ENCODE results near the gene NEK11.

Gene NEK11

GRCh38 chr3:131216801-131217200, 190.1 kb downstream of the NEK11 start:
- peaks cover 5% of the 10 kb centered on the region for H3K36me3 Mint-ChIP-seq (ENCODE audit: low read depth)
- no peak overlapping the region for H3K27ac Mint-ChIP-seq
- H3K4me3 Mint-ChIP-seq, result no peak overlapping the region
- no peaks in the 10 kb centered on the region for H3K27me3 Mint-ChIP-seq
- H3K9me3 Mint-ChIP-seq, result peaks cover 3% of the 10 kb centered on the region
- H3K4me1 Mint-ChIP-seq (ENCODE audit: low read depth), result no peaks in the 10 kb centered on the region

GRCh38 chr3:131217296-131217741, 190.6 kb downstream of the NEK11 start:
- no peak overlapping the region for H3K4me3 Mint-ChIP-seq
- H3K4me1 Mint-ChIP-seq (ENCODE audit: low read depth), result no peaks in the 10 kb centered on the region
- no peak overlapping the region for H3K27ac Mint-ChIP-seq

GRCh38 chr3:131218196-131218595, 191.5 kb downstream of the NEK11 start:
- no peak overlapping the region for H3K27ac Mint-ChIP-seq
- no peaks in the 10 kb centered on the region for H3K27me3 Mint-ChIP-seq
- peaks cover 5% of the 10 kb centered on the region for H3K36me3 Mint-ChIP-seq (ENCODE audit: low read depth)
- no peaks in the 10 kb centered on the region for H3K9me3 Mint-ChIP-seq
- no peak overlapping the region for H3K4me3 Mint-ChIP-seq
- H3K4me1 Mint-ChIP-seq (ENCODE audit: low read depth), result no peaks in the 10 kb centered on the region

More at GRCh38 chr3:131217296-131217741, 190.6 kb downstream of the NEK11 start:
- H3K27me3 Mint-ChIP-seq, result no peaks in the 10 kb centered on the region
- H3K9me3 Mint-ChIP-seq, result no peaks in the 10 kb centered on the region
- peaks cover 5% of the 10 kb centered on the region for H3K36me3 Mint-ChIP-seq (ENCODE audit: low read depth)

- Mint-ChIP-seq H3K4me3 (no peak overlapping the region), H3K36me3 (ENCODE audit: low read depth) (no peaks in the 10 kb centered on the region), H3K27ac (no peak overlapping the region), H3K4me1 (ENCODE audit: low read depth) (no peaks in the 10 kb centered on the region), H3K9me3 (no peaks in the 10 kb centered on the region), H3K27me3 (no peaks in the 10 kb centered on the region)
Observed at GRCh38 chr3:131221731-131222130, 195.1 kb downstream of the NEK11 start.

GRCh38 chr3:131222599-131222998, 195.9 kb downstream of the NEK11 start:
- no peaks in the 10 kb centered on the region for H3K4me1 Mint-ChIP-seq (ENCODE audit: low read depth)
- H3K27ac Mint-ChIP-seq, result no peak overlapping the region
- no peaks in the 10 kb centered on the region for H3K9me3 Mint-ChIP-seq
- H3K4me3 Mint-ChIP-seq, result no peak overlapping the region
- no peaks in the 10 kb centered on the region for H3K27me3 Mint-ChIP-seq
- no peaks in the 10 kb centered on the region for H3K36me3 Mint-ChIP-seq (ENCODE audit: low read depth)

GRCh38 chr3:131223373-131224289, 197.0 kb downstream of the NEK11 start:
- H3K36me3 Mint-ChIP-seq (ENCODE audit: low read depth), result no peaks in the 10 kb centered on the region
- no peaks in the 10 kb centered on the region for H3K4me1 Mint-ChIP-seq (ENCODE audit: low read depth)
- H3K27me3 Mint-ChIP-seq, result no peaks in the 10 kb centered on the region
- no peak overlapping the region for H3K4me3 Mint-ChIP-seq
- H3K9me3 Mint-ChIP-seq, result no peaks in the 10 kb centered on the region
- no peak overlapping the region for H3K27ac Mint-ChIP-seq

- Mint-ChIP-seq H3K27me3 (no peaks in the 10 kb centered on the region), H3K4me1 (ENCODE audit: low read depth) (no peaks in the 10 kb centered on the region), H3K36me3 (ENCODE audit: low read depth) (no peaks in the 10 kb centered on the region), H3K27ac (no peak overlapping the region), H3K4me3 (no peak overlapping the region), H3K9me3 (no peaks in the 10 kb centered on the region)
Observed at GRCh38 chr3:131224886-131225550, 198.3 kb downstream of the NEK11 start.

GRCh38 chr3:131228522-131228921, 201.8 kb downstream of the NEK11 start:
- H3K4me3 Mint-ChIP-seq, result no peak overlapping the region
- H3K27me3 Mint-ChIP-seq, result no peaks in the 10 kb centered on the region
- H3K4me1 Mint-ChIP-seq (ENCODE audit: low read depth), result no peaks in the 10 kb centered on the region
- H3K36me3 Mint-ChIP-seq (ENCODE audit: low read depth), result no peaks in the 10 kb centered on the region
- H3K27ac Mint-ChIP-seq, result no peak overlapping the region
- no peaks in the 10 kb centered on the region for H3K9me3 Mint-ChIP-seq

- H3K27ac Mint-ChIP-seq, result no peak overlapping the region
- no peaks in the 10 kb centered on the region for H3K27me3 Mint-ChIP-seq
- no peaks in the 10 kb centered on the region for H3K36me3 Mint-ChIP-seq (ENCODE audit: low read depth)
- no peak overlapping the region for H3K4me3 Mint-ChIP-seq
- no peaks in the 10 kb centered on the region for H3K4me1 Mint-ChIP-seq (ENCODE audit: low read depth)
- no peaks in the 10 kb centered on the region for H3K9me3 Mint-ChIP-seq
Observed at GRCh38 chr3:131231710-131232389, 205.2 kb downstream of the NEK11 start.

- H3K27me3 Mint-ChIP-seq, result no peaks in the 10 kb centered on the region
- no peaks in the 10 kb centered on the region for H3K36me3 Mint-ChIP-seq (ENCODE audit: low read depth)
- no peaks in the 10 kb centered on the region for H3K9me3 Mint-ChIP-seq
- no peak overlapping the region for H3K27ac Mint-ChIP-seq
- no peaks in the 10 kb centered on the region for H3K4me1 Mint-ChIP-seq (ENCODE audit: low read depth)
- no peak overlapping the region for H3K4me3 Mint-ChIP-seq
Observed at GRCh38 chr3:131232711-131233267, 206.1 kb downstream of the NEK11 start.

- no peak overlapping the region for H3K4me3 Mint-ChIP-seq
- no peaks in the 10 kb centered on the region for H3K9me3 Mint-ChIP-seq
- H3K27ac Mint-ChIP-seq, result no peak overlapping the region
- H3K27me3 Mint-ChIP-seq, result no peaks in the 10 kb centered on the region
- no peaks in the 10 kb centered on the region for H3K36me3 Mint-ChIP-seq (ENCODE audit: low read depth)
- no peaks in the 10 kb centered on the region for H3K4me1 Mint-ChIP-seq (ENCODE audit: low read depth)
Observed at GRCh38 chr3:131233900-131234668, 207.4 kb downstream of the NEK11 start.

GRCh38 chr3:131236421-131236820, 209.7 kb downstream of the NEK11 start:
- no peak overlapping the region for H3K27ac Mint-ChIP-seq
- no peaks in the 10 kb centered on the region for H3K36me3 Mint-ChIP-seq (ENCODE audit: low read depth)
- no peaks in the 10 kb centered on the region for H3K27me3 Mint-ChIP-seq
- H3K4me1 Mint-ChIP-seq (ENCODE audit: low read depth), result no peaks in the 10 kb centered on the region
- no peak overlapping the region for H3K4me3 Mint-ChIP-seq
- H3K9me3 Mint-ChIP-seq, result no peaks in the 10 kb centered on the region

- Mint-ChIP-seq H3K4me1 (ENCODE audit: low read depth) (no peaks in the 10 kb centered on the region), H3K4me3 (no peak overlapping the region), H3K36me3 (ENCODE audit: low read depth) (no peaks in the 10 kb centered on the region), H3K9me3 (no peaks in the 10 kb centered on the region), H3K27me3 (no peaks in the 10 kb centered on the region), H3K27ac (no peak overlapping the region)
Observed at GRCh38 chr3:131238496-131238895, 211.8 kb downstream of the NEK11 start.

GRCh38 chr3:131239267-131239666, 212.6 kb downstream of the NEK11 start:
- no peak overlapping the region for H3K4me3 Mint-ChIP-seq
- H3K9me3 Mint-ChIP-seq, result no peaks in the 10 kb centered on the region
- no peak overlapping the region for H3K27ac Mint-ChIP-seq
- no peaks in the 10 kb centered on the region for H3K27me3 Mint-ChIP-seq
- no peaks in the 10 kb centered on the region for H3K36me3 Mint-ChIP-seq (ENCODE audit: low read depth)
- H3K4me1 Mint-ChIP-seq (ENCODE audit: low read depth), result no peaks in the 10 kb centered on the region
